GM21529 (cell line): ENCODE measurements around the gene PTH2R.
"Not testable (repeated sequence)": the region's sequence is repeated elsewhere in the genome, so short reads cannot be mapped to it uniquely, and the experiment has no call there.

Experiments
- ATAC-seq: cut with Tn5 transposase; IDR thresholded peaks from one replicate; pipeline ENCODE4 v1.9.1; 2021; ENCODE audit not compliant: unreplicated experiment

The PTH2R gene, protein sequence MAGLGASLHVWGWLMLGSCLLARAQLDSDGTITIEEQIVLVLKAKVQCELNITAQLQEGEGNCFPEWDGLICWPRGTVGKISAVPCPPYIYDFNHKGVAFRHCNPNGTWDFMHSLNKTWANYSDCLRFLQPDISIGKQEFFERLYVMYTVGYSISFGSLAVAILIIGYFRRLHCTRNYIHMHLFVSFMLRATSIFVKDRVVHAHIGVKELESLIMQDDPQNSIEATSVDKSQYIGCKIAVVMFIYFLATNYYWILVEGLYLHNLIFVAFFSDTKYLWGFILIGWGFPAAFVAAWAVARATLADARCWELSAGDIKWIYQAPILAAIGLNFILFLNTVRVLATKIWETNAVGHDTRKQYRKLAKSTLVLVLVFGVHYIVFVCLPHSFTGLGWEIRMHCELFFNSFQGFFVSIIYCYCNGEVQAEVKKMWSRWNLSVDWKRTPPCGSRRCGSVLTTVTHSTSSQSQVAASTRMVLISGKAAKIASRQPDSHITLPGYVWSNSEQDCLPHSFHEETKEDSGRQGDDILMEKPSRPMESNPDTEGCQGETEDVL

DNA sequence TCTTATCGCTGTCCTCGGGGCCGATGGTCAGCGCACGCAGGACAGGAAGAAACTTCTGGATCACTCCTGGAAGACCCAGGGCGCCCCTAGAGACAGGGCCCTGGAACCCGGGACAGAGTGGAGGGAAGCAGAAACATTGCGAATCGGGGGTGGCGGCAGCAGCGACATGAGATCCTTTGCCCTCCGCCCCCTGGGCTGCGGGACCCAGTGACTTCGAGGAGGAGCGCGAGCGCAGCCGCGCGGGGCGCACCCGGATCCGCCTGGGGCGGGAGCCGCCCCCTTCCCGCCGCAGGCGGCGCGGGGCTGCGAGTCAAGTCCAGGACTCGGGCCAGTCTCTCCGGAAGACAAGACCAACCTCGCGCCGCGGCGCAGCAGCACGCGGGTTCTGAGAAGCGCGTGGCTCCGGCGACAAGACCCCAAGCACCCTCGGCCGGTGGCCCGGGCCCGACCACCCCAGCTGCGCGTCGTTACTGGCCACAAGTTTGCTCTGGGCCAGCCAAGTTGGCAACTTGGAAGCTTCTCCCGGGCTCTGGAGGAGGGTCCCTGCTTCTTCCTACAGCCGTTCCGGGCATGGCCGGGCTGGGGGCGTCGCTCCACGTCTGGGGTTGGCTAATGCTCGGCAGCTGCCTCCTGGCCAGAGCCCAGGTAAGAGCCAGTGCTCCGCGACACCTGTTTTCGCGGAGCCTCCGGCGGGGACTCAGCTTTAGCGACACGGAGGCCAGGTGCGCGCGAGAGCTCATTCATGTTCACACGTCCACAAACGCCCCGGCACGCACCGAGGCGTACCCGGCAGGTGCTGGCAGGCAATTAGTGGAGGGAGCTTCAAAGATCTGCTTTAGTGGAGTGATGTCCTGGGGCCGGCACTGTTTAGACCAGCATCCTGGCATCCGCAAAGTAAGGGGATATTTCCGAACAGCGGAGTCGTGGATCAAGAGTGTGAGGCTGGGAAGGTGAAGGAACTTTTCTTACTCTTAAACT lies at the start of gene PTH2R:
PTH2R (plus strand) TSS at position 319 of the 978 bp plus-strand sequence; CDS start at position 571, 252 bp downstream.
- ATAC-seq, result no peak

DNA sequence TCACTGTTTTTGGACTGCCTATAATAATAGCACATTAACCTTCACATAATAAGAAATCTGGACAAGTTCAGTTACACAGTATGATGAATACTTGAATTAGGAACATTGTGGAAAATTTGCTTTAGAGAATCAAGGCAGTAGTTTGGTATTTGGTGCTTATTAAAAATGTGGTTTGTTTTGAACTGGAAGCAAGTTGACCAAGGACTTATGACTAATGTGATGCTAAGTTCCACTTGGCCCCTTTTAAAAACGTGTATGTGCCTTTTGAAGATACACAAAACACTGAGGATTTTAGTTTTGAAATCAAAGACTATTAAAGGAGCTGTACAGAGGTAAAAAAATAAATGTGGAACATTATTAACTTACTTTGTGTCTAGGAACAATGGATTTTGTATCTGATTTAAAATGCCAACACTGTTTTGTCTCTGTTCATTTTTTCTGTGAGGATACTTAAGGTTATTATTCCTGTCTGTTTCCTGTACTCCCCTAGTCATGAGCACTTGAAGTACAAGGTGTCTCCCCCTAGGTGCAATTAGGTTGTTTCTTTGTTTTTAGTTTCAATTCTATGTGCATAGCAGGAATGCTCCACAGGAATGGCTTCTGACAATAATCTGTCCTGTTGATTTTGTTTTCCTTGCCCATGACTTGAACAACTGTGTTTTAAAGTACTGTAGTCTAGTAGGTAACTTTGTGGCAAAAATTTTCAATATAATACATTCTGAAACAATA lies 49.6 kb upstream of the PTH2R start:
- ATAC-seq, result no peak

DNA sequence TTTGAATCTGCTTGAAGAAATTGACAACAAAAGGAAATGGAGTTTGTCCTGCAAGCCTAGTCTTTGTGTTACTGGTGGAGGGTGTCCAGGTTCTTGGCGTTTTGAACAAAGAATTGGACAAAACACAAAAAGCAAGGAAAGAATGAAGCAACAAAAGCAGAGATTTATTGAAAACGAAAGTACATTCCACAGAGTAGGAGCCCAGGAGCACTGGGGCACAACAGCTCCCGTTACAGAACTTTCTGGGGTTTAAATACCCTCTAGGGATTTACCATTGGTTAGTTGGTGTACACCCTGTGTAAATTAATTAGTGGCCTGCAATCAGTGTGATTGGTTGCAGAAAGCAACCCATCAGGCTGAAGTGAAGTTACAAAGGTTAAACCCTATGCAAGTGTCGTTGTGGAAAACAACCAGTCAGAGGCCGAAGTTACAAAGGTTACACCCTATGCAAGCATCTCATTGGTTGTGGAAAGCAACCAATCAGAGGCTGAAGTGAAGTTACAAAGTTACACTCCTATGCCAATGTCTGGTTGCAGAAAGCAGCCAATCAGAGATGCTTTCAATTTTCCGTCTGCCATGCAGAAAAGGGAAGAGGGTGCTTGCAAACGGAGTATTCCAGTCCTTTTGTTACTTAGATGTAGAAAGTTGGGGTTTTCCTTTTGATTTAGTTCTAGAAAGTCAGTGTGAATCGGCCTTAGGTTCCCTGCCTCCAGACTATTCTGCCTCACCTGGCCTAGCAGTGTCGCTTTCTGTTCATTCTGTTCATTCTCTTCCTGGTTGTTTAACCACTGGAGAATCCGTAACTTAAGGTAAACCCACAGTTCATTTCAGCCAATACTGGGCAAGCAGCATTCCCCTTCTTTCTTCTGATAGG lies 47.6 kb upstream of the PTH2R start:
- ATAC-seq, result no peak

DNA sequence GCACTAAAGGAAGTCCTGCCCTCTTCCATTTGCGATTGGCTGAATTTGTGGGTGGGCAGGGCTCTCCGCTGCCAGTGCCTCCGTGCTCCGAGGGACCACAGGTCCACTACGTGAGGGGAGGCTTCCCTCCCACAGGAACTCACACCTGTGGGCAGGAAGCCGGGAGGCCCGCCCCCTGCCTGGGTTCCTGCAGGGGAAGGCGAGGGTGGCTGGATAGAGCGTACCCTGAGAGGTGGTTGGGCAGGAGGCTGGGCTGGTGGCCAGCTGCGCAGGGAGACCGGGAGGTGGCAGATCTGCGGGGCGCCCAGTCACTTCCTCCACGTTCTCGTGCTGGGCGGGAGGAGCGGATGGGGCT lies 47.0 kb upstream of the PTH2R start:
- no peak for ATAC-seq

DNA sequence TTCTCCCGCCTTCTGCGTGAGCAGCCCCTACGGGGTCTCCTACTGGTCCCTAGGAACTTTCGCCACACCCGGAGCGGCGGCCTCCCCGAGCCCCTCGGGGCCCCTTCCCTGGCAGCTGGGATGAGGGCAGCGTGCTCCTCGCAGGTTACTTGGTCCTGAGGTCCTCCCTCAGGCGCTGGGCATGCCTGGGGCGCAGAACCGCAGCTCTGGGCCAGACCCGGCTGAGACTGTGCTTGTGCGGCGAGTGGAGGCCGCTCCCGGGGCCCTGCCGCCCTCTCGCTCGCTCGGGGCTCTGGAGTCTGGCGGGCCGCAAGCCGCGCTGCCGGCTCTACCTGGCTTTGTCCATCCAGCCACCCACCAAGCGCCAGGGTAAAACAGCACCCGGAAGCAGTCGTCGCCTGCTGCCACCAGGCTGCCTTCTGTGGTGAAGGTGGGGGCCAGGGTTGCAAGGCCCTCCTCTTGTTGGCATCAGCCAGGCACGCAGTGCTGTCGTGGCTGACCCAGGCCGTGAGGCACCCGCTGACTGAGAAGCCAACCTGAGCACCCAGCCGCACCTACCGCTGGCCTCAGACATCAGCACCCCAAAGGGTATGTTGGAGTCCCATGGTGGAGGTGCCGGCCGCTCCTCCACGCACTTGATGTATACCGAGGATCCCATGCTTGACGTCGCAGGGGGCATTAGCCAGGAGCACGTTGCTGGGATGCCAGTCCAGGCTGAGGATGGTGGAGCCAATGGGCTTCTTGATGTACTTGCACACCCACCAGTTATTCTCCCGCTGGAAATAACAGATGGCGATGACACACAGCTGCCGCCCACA lies 46.1 kb upstream of the PTH2R start:
- no peak for ATAC-seq

DNA sequence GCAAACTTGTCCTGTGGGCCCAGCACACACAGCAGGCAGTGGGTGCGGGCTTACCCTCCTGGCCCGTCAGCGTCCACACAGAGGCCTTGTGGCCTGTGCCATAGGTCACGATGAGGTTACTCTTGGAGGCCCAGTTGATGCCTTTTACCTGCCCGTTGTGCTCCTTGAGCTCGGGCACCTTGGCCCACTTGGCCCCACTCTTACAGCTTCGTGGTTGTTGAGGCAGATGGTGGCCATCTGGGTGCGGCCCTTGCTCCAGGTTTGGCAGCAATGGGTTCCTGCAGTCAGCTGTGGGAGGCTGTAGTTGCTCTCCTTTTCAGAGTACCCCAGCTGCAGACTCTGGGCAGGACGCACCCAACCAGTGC lies 45.5 kb upstream of the PTH2R start:
- ATAC-seq, result no peak

DNA sequence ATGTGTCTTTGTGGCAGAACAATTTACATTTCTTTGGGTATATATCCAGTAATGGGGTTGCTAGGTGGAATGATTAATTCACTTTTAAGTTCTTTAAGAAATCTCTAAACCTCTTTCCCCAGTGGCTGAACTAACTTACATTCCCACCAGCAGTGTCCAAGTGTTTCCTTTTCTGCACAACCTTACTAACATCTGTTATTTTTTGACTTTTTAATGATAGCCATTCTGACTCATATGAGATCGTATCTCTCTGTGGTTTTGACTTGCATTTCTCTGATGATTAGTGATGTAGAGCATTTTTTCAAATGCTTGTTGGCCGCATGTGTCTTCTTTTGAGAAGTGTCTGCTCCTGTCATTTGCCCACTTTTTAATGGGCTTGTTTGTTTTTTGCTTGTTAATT lies 43.1 kb upstream of the PTH2R start:
- peak; percentile 54 for ATAC-seq

DNA sequence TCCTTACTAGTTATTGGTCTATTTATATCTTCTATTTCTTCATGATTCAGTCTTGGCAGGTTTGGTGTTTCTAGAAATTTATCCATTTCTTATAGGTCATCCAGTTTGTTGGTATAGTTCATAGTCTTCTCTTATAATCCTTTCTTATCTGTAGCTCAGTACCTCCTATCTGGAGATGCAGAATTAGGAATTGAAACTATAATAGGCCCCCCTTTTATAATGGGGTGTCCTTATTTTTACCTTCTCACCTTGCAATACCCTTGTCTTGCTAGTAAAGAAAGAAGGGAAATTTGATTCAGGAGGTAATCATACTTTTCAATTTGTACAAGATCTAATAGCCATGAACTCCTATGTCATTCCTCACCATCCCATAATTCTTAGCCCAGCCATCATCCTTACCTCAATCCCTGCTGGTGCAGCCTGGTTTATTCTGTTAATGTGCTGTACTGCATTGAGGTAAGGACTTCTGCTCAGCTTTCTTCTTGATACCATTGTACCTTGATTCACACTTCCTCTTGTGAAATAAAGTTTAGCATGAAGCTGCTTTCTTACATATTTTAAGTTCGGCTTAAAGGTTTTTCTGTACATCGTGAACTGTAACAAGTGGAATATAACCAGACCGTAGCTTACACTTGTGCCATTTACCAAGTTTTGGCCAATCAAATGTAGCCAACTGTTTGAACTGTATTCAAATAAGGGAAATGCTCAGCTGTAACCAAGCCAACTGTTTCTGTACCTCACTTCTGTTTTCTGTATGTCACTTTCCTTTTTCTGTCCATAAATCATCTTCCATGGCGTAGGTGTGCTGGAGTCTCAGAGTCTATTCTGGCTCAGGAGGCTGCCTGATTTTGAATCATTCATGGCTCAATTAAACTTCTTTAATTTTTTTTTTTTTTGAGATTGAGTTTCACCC lies 40.1 kb upstream of the PTH2R start:
- ATAC-seq, result peak; percentile 72

DNA sequence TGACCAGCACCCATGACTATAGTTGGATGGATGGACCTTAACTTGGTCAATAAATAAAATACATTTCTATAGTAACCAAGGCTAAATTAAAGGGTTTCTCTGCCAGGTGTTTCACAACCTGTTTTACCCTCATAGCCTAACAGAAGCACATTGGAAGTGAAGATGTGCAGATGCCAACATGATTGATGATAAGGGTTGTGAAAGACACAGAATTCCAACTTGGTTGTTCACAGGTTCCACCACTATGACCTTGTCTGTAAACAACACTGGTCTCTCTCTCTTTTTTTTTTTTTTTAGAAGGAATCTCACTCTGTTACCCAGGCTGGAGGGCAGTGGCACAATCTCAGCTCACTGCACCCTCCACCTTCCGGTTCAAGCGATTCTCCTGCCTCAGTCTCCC lies 37.5 kb upstream of the PTH2R start:
- ATAC-seq, result no peak

DNA sequence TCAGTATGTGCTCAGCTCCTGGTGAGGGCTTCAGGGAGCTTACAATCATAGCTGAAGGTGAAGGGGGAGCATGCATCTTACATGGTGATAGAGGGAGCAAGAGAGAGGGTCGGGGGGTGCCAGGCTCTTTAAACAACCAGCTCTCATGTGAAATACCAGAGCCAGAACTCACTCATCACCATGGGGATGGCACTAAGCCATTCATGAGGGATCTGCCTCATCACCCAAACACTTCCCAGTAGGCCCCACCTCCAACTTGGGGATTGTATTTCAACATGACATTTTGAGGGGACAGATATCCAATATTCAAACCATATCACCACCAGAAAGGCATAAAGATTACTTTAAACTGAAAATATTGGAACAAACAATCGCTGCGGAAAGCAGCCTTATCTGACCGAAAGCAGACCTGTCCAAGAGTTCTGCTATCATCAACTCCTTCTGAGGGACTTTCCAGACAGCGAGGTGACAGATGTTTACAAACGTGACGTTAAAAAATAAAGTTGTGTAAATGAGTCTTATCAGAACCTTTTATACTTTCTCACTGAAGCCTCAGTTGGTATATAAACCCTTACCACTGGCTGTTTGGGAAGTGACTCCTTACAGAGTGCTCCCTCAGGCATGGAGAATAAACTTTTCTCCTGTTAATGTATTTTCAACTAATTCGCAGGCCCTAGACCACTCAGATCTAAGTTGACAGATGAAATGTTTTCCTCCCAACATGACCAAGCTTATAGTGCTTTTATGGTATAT lies 35.5 kb upstream of the PTH2R start:
- no peak for ATAC-seq

DNA sequence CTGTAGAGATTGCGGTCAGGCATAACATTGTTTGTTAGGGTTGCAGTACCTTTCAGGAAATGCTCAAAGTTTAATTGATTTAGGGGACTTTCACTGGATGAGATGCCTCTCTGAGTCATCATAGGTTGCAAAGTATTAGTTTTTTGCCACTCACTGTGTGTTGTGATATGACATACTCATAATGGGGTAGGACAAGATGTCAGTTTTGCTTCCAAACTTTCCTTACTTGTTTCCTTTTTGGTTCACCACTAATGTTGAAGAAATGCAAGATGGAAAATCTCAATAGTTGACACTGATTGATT lies 35.0 kb upstream of the PTH2R start:
- ATAC-seq, result no peak

DNA sequence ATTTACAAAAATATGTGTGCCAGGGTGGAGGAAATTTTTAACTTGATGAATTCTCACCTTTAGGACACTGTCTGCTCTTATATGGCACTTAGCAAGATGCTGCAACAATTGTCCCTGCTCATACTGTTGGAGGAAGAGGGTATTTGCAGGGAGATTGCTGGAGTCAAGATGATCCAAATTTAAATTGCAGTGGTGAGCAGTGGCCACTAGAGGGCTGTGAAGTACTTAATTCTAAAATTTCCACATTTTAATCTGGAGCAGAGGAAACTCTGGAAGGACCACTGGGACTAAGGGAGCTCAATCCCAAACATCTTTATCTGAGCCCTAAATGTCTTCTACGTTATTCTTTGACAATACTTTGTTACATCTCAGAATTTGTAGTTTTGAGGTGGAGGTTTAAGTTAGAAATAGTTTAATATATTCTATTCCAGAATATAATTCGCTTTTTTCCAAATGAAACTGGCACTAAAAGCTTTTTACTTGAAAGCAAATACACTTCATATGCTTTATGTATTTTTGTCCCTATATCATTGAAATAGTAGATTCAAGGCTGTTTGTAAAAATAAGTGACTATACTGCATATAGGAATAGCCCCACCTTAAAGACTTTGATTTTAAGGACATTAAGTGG lies 33.0 kb upstream of the PTH2R start:
- ATAC-seq, result peak; percentile 65

DNA sequence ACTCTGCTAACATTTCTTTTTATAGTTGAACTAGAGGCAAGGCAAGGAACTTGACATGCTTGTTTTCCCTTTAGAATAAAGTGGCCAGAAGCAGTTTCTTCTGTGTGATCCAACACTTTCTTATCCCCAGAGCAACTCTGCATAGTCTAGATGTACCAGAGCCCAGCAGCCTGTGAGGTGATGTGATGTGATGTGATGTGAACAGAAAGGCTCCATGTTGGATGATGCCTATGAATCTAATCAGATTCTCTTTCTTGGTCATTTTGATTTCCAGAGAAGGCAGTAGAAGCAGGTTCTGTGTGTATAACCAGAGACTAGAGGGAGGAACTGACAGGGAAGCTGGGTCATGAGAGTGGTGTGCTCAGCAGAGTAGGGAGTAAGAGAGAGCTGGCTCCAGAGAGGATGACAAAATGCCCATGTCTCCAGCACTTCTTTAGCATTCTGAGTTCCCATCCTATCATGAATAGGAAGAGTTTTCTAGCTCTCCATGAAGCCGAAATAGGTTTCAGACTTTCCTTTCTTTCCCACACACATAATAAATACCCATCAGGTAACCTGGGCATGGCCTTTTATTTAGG lies 31.0 kb upstream of the PTH2R start:
- no peak for ATAC-seq

DNA sequence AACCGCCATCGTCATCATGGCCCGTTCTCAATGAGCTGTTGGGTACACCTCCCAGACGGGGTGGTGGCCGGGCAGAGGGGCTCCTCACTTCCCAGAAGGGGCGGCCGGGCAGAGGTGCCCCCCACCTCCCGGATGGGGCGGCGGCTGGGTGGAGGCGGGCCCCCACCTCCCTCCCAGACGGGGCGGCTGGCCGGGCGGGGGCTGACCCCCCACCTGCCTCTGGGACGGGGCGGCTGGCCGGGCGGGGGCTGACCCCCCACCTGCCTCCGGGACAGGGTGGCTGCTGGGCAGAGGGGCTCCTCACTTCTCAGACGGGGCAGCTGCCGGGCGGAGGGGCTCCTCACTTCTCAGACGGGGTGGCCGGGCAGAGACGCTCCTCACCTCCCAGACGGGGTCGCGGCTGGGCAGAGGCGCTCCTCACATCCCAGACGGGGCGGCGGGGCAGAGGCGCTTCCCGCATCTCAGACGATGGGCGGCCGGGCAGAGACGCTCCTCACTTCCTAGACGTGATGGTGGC lies 29.2 kb upstream of the PTH2R start:
- ATAC-seq, result not testable (repeated sequence)

DNA sequence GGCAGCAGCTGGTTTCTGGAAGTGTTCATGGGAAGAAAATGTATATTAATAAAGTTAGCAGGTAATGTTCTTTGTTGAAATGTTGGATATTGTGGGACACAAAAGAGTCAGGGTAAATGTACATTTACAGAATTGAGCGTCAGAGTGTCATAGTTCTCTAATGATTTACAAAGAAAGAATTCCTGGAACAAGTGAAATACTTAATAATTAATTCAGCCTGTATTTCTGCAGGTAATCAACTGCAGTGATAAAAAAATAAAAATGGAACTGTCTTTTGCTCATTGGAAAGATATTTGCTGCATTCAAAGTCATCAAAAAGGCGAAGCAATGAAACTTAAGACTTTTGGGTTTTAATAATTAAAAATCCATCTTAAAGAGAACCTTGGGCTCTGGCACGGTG lies 27.4 kb upstream of the PTH2R start:
- ATAC-seq, result no peak

DNA sequence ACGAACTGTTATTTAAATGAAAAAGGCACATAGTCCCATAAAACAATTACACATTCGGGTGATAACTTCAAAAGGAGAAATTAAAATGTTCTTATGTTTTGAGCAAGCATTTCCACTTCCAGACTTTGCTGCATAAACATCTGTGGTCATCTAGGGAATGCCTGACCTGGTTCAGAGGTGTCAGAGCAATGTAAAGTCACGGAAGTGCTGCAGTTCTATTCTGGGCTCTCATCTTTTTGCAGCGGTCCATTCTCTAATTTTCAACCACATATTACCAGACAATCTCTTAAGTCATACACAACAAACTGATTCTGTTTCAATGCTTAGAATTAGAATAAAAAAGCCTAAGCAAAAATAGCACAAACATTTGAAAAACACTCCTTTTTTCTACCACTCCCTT lies 22.0 kb upstream of the PTH2R start:
- no peak for ATAC-seq

DNA sequence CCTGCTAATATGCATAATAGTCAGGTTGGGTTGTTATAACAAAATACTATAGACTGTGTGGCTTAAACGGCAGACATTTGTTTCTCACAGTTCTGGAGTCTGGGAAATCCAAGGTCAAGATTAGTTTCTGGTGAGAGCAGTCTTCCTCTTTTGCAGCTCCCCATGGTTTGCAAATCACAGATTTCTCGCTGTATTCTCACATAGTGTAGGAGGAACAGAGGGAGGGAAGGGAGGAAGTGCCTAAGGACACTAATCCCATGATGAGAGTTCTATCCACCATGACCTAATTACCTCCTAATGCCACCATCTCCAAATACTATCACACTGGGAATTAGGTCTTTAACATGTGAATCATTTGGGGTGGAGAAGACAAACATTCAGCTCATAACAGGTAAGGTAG lies 20.1 kb upstream of the PTH2R start:
- no peak for ATAC-seq
